HG03196 (cell line): ENCODE data around the gene CDC42EP2.

Experiments
- ATAC-seq: cut with Tn5 transposase; IDR thresholded peaks from one replicate; pipeline ENCODE4 v1.9.1; 2021; ENCODE audit not compliant: unreplicated experiment

CDC42EP2 gene

DNA sequence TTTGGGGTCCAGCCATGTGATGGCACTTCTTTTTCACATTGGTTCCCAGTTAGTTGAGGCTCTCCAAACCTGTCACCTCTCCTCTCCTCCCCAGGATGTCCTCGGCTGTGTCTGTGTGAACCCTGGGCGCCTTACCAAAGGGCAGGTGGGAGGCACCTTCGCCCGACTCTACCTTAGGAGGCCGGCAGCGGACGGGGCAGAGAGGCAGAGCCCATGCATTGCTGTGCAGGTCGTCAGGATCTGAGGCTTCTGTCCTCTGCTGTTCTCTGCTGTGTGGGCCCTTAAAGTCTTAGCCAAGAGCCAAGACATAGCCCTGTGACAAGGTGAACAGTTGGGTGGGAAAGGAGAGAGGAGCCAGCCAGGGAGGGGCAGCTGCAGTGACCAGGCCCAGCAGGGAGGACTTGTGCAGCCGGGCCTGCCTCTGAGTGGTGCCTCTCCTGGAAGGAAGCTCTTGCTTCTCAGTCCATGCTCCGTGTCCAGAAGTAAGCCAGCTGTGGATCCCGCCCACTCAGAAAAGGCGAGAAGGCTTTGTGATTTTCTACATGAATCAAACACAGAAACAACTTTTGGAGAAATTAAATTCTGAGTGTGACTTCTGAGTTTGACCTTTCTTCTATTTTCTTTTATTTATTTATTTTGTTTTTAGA is 17.5 kb upstream of the CDC42EP2 start:
- no peak for ATAC-seq

DNA sequence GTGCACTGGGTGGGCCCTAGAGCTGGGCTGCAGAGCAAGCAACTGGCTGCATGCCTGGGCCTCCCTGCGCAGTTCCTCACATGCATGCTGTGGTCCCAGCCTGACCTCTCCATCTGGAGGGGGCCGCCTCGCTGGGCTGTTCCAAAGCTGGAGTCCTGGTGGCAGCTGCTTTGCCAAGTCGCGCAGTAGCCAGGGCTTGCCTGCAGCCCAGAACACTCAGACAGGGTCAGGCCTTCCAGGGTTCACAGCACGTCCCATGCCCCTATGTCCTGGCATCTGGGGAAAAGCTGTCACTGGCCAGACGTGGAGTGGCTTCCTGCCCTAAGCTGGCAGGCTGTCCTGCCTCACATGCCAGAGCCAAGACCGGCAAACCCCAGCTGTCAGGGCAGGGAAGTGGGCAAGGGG is 16.5 kb upstream of the CDC42EP2 start:
- ATAC-seq, result no peak

GRCh38 chr11:65298655-65299179 is 15.9 kb upstream of the CDC42EP2 start:
- no peak for ATAC-seq

- ATAC-seq, result no peak
Measured at GRCh38 chr11:65300621-65301275, 13.9 kb upstream of the CDC42EP2 start.

DNA sequence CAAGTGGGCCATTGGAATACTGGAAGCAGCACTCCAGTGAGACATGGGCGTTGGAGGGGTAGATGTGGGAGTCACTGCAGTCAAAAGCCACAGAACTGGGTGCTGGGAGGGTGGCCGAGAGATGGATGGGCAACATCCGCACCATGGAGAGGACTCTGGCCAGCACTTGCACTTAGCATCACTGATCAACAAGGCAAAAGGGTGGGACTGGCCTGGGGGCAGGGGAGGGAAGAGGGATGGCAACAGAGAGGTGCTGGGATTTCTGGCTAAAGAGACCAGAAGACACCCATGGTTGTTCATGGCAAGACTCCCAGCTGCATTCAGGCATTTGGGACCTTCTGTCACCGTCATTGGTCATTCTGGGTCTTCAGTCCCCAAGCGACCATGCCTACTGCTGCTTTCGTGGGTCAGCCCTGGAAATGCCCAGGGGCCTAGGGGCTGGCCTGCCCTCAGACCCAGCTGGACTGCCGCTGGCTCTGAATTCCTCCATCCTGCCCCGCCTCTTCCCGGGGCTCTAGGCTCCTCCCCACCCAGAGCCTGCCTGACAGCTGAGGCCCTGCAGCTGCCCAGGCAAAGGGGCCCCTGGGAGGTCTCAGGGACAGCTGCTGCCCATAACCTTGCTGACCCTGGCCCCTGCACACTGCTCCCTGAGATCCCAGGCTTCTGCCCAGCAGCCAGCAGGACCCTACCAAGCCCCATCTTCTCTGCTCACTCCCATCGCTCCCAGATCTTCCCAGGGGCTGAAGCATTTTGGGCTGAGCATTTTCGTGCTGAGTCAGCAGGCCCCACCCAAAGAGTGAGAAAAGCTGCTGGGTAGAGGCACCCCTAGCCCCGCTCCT is 13.0 kb upstream of the CDC42EP2 start:
- no peak for ATAC-seq

DNA sequence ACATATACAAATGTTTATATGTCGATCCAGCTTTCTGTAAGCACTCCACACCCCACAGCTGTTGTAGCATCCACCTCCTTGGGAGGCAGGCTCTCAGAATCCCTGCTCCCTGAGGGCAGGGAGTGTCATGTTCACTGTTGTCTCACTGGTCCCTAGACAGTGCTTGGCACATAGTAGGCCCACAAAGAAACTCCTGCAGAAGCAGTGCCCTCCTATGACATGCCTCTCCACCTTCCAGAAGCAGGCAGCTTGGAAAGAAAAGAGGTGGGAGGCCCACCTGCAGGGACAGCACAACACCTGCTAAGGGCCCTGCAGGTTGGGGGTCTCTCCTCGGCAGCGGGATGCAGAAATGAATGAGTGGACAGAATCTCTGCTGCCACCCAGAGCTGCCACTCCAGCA is 11.1 kb upstream of the CDC42EP2 start:
- no peak for ATAC-seq

DNA sequence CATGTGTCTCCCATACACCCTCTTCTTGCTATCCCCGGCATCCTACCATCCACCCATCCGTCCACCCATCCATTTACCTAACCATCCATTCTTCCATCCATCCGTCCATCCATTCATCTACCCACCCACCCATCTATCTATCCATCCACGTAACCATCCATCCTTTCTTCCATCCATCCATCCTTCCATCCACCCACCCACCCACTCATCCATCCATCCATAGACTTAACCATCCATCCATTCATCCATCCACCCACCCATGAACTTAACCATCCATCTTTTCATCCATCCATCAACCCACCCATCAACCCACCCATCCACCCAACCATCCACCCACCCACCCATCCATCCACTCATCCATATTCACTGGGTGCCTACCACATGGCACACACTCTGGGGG is 10.6 kb upstream of the CDC42EP2 start:
- ATAC-seq, result no peak

DNA sequence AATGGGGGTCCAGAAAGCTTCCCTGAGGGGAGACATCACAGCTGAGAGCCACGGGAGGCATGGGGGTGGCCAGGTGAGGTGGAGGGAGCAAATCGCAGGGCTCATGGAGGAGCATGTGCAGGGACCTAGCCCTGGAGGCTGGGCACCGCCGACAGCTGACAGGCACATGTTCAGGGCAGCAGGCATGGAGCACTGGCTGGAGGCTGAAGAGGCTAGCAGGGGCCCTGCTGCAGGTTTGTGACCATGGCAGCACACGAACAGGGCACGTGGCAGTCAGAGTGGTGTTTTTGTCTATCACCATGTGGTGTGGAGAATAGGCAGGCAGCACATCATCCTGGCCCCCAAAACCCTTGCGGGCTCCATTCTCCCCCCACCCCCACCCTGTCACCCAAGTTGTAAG is 10.1 kb upstream of the CDC42EP2 start:
- no peak for ATAC-seq

DNA sequence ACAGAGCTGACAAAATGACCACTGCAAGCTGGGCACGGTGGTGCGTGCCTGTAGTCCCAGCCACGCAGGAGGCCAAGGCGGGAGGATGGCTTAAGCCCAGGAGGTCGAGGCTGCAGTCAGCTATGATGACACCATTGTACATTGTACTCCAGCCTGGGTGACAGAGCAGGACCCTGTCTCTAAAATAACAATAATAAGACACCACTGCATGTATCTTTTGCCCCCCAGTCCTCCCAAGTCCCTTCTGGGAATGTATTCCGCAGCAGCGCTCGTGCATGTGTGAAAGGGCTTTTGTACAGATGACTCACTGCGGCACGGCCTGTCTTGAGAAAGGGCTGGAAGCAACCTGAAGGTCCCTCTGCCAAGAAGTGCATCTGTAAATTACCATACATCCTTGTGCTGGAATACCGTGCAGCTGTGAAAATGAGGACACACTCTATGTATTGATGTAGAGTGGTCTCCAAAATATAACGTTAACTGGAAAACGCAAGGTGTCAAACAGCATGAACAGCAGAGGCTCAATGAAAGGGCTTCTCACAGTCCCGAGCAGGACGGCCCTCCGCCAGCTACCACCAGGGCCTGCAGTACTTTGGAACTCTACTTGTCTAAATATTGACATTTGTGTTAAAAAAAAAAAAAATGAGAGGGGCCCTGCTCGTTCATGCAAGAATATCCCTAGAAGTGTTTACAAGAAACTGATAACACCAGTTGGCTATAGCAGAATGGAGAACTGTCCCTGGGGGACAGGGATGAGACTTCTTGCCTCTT is 9.0 kb upstream of the CDC42EP2 start:
- ATAC-seq, result no peak

GRCh38 chr11:65307298-65308229 is 7.1 kb upstream of the CDC42EP2 start:
- no peak for ATAC-seq

DNA sequence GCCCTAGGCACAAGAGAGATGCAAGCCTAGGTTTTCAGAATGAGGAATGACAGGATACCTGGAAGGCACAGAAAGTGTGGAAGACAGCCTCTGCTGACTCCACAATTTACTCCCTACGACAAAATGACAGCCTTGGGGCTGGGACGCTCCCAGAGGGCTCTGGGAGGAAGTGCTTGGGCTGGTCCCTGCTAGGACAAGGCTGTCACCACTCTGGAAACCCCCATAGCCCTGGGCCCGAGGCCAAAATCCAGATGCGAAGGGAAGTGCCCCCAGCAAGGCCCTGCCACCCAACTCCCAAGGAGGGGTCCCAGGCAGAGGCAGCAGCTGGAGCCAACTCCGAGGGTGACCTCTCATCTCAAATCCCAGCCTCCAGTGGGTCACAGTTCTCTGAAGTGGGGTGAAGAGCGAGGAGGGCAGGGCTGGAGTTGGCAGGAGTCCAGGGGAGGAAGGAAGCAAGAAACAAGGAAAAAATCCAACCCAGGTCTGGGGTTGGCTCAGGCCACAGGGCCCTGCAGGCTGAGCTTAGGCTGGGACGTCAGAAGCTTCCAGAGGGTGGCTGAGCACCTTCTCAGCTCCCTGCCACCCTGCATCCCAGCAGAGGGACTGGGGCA is 6.3 kb upstream of the CDC42EP2 start:
- no peak for ATAC-seq

- ATAC-seq, result no peak
Measured at GRCh38 chr11:65309006-65309405, 5.7 kb upstream of the CDC42EP2 start.

DNA sequence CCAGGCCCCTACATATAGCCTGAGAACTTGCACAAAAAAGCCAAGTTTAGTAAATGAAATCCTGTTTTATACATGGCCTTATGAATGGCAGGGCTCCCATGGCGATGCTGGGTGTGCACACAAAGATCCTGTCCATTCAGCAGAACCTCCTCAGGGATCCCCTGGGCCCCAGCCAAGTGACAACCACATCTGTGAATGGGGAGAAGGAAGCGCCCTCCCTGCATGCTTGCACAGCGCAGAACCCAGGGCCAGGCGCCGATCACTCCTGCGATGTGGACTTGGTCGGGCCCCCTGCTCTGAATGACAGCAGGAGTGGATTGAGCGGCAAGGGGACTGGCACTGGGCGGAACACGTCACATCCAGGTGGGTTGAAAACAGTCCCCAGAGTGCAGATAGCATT is 4.5 kb upstream of the CDC42EP2 start:
- no peak for ATAC-seq

DNA sequence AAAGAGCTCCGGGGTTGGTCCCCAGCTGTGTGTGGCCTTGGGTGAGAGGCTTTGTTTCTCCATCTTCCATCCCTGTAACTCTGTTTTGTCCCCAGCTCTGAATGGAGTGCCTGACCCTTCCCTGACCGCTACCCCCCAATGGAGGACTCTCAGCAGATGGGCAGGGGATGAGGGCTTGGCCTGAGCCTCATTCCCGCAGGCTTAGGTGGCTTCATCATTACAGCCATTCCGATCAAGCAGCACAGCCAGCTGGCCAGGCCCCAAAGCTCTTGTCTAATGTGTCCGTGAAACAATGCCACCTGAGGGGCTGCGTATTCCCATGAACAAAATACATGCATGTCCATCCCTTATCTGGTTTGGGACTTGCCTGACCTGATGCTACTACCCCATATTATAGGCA is 3.9 kb upstream of the CDC42EP2 start:
- no peak for ATAC-seq

- ATAC-seq, result no peak
Measured at GRCh38 chr11:65311170-65311678, 3.4 kb upstream of the CDC42EP2 start.

DNA sequence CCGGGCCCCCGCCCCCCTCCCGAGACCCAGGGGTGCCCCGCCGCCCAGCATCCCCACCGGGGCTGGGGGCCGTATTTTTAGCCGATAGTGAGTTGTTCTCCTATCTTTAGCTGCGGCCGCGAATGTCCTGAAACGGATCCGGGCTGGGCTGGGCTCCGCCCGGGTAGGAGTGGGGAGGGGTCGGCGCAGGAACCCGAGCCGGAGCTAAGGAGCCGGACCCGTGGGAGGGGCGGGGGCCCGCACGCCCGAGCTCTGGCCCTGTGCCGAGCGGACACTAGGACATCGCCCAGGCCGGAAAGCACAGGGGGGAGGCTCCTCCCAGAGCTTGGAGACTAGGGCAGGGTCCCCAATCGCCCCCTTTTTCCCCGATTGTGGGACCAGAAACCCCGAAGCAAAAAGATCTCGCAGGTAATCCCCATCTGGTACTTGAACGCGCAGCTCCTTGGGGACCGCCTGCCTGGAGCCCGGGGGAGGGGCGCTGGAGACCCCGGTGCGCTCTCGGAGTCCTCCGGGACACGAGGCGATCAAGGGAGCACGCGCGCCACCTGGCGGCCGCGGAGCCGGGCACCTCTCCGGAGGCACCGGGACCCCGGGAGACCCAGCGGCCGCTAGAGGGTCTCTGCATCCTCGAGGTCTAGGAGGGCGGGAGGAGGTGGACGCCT is 669 bp downstream of the CDC42EP2 start:
- ATAC-seq, result peak; percentile 54

DNA sequence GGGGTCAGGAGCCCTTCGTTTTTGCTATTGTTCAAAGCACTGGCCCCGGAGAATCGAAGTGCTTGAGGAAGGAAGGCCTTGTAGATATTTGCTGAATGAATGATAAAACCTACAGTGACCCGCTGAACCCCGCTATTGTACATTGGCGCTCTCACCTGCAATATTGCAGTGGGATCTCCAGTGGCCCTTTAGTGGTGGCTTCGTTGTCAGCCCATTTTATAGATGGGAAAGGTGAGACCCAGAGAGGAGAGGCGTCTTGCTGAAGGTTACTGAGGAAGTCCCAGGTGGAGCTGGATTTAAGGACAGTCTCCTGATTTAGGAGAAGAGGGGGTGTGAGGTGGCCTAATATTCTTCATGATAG is 1.2 kb downstream of the CDC42EP2 start:
- ATAC-seq, result no peak

- ATAC-seq, result no peak
Measured at GRCh38 chr11:65316227-65317024, 1.8 kb downstream of the CDC42EP2 start.
